ENCODE results near the gene CYP4F8.
"Not testable (repeated sequence)": the region's sequence is repeated elsewhere in the genome, so short reads cannot be mapped to it uniquely, and the experiment has no call there.

DNA sequence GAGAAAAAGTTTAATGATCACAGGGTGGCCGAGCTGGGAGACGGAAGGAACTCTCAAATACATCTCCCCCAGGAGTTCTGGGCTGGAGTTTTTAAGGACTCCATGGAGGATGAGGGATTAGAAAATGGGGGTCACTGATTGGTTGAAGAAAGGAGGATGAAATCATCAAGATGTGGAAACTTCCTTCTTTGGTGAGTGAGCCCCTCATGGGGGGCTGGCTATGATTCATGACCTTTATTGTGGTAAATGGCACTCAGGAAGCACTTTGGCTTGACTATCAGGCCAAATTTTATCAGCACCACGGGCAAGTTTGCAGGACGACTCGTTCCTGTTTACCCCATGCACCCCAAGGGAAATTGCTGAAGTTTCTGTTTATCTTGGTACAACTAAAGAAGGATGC, 22.5 kb upstream of the CYP4F8 start:
- TF ChIP-seq, protein P1, sequence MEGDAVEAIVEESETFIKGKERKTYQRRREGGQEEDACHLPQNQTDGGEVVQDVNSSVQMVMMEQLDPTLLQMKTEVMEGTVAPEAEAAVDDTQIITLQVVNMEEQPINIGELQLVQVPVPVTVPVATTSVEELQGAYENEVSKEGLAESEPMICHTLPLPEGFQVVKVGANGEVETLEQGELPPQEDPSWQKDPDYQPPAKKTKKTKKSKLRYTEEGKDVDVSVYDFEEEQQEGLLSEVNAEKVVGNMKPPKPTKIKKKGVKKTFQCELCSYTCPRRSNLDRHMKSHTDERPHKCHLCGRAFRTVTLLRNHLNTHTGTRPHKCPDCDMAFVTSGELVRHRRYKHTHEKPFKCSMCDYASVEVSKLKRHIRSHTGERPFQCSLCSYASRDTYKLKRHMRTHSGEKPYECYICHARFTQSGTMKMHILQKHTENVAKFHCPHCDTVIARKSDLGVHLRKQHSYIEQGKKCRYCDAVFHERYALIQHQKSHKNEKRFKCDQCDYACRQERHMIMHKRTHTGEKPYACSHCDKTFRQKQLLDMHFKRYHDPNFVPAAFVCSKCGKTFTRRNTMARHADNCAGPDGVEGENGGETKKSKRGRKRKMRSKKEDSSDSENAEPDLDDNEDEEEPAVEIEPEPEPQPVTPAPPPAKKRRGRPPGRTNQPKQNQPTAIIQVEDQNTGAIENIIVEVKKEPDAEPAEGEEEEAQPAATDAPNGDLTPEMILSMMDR (IDR thresholded peaks at IDR 0.05) = not testable (repeated sequence)
- not testable (repeated sequence) for TF ChIP-seq POLR2AphosphoS5, POLR2A, EP300 (IDR thresholded peaks at IDR 0.05)

All from upper lobe of left lung (tissue), 4 donors.